ENCODE measurements around the gene DIAPH2.

The DIAPH2 gene

GRCh38 chrX:97211070-97211469, 526.4 kb downstream of the DIAPH2 start:
- DNase-seq: no peak

DNA sequence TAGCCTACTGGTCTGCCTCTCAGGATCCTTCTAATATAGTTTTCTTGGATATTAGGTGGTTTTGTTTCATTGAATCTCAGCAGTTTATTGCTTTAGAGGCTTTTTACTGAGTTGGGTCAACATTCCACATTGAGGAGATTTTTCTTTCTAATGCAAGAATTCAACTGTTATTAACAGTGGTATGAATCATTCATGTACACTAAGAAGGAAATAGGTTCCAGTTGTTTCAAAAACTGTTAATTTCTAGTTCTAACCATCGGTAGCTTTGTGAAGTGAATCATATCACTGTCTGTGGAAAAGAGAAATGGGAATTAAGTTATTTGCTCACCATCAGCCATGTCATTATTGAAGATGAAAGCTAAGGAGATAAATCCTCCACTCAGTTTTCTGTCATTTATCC, 530.5 kb downstream of the DIAPH2 start:
- DNase-seq: no peak

DNA sequence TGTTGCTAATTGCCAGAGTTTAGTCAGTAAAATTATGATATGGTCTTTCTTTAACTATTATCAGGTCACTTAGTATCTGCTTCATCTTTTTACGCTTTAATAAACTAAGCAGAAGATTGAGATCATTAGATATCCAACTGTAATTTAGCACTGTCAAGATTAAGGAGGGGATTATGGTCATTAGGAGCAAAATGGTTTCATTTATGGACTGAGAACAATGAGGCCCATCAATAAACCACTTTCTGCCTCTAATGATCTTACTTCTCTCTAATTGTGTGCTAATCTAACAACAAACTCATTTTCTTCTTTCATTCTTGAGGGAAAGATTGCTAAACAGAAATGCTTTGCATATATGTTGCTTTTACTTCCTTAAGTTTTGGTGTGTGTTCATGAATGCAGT, 539.5 kb downstream of the DIAPH2 start:
- no peak for DNase-seq

DNA sequence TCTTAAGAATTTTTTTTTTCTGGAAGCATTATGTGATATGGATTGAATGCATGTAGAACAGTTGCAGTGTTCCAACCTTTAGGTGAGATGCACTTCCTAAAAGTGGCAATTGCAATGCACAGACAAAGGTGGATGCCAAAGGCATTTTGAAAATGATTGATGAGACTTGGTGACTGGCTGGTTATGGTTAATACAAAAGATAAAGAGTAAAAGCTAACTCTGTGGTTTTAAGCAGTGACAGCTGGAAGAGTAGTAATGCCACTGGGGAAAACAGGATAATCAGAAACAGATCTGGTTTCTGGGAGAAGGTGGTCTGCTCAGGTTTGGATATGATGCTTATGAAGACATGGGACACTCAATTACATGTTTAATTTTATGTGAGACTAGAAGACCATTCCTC, 544.7 kb downstream of the DIAPH2 start:
- no peak for DNase-seq

DNA sequence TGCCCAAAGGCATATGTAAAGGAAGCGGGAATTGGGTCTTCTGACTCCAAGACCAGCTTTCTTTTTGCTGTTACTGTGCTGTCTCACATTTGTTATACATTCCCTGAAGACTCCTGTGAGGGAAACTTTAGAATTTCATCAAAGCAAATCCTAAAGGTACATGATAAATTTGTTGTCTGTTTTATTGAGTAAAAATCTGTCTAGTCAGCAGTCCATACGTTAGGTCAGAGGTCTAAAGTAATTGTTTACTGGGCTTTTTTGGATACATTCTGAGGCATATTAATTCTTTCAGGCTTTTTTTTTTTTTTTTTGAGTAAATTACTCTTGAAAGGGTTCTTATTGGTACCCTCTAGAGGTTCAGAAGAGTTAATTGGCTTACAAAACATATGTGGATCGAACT, 546.3 kb downstream of the DIAPH2 start:
- DNase-seq: no peak

- no peak for DNase-seq
Observed at GRCh38 chrX:97234471-97235081, 549.9 kb downstream of the DIAPH2 start.

DNA sequence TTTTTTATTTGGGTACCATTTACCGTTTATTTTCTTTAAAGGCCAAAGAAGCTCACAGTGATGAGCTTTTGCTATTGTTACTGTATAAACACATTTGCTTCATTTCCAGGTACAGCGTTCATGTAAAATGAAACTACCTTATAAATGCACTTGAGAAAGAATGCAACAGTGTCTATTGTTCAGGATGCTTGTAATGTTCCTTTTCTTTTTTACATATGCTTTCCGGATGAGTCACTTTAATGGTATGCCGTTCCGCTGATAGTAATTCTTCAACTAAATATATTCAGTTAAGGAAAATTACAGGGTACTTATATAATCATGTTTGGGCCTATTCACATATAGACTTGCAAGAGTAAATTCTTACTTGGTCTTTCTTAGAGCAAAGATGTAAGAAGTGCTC, 554.0 kb downstream of the DIAPH2 start:
- no peak for DNase-seq

GRCh38 chrX:97252111-97252510, 567.5 kb downstream of the DIAPH2 start:
- DNase-seq: no peak

GRCh38 chrX:97260679-97261078, 576.0 kb downstream of the DIAPH2 start:
- DNase-seq: no peak

DNA sequence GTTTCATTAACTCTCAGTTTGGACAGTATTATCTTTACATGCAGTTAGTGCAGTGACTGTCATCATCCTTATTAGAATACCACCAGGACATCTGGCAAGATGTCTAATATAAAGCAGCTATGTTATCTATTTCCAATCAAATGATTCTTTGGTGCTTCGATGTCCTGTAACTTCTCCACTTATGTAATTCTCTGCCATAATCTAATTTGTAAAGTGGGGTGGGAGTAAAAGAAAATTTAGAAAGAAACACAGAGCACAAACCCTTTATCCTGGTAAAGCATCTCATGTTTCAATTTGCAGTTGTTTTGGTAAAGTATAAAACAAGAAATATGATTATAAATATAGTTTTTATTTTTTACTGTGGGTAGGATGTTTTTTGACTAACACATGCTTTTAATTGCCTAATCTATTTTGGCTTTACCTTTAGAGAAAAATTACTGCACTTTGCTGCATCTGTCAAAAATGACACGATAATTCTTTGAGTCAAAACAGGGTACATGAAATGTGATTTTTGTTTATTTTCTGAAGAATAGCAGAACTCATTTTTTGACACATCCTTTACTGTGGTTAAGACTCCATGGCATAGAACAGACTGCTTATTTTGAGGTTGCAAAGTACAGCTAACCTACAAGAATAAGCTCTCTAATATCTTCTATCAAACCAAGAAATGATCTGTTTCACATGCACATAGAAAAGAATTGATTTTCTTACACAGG, 581.9 kb downstream of the DIAPH2 start:
- no peak for DNase-seq

DNA sequence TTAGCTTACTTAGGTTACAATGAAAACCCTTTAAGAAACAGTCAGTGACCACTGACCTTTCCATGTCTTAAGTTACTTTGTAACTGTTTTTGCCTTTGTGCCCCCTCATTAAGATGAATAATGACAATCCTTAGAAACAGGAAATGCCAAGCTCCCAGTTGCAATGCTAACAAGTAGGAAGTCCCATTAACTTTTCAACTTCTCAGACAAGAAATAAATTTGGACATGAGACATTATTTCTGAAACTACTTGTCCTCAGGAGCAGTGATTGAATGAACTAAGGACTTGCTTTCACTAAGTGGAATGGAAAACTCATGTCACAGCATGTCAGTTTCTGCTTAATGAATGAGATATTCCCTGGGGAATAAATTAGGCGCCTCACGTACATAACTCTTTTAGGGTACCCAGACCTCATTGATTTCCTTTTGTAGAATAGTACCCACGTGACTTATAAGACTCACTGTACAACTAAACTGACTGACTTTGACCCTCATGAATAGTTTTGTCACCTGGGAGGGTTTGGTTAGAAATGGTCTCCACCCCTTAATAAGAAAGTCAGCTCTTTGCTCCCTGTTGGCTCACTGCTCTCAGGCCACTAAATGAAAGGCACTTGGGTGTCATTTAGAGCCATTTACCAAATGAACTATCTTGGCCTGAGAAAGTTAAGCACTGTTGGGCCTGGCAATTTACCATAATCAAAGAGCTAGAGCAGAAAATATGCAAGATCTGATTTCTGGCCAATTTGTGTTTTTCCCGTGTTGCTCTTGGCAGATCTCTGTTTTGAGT, 582.9 kb downstream of the DIAPH2 start:
- DNase-seq: no peak

DNA sequence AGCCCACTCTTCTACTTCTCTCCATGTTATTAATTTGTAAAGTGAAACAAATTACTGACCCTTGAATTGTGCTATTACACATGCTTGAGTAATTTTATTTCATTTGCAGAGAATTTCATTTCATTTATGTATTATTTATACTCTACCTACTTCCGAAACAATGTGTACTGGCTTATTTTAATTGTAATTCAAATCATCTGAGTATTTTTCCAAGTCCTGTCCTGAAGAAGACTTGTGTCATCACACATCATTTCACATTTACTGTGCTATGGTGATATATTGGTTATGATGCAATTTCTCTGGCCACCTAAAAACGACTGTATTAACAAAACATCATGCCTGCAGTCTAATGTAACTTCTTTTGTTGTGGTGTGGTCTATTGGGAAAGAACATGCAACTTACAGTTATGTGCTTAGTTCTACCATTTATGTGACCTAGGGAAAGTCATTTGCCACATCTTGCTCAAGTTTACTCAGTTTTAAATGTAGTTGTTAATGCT, 583.6 kb downstream of the DIAPH2 start:
- DNase-seq: no peak

- DNase-seq: no peak
Observed at GRCh38 chrX:97284531-97284930, 599.9 kb downstream of the DIAPH2 start.

- DNase-seq: no peak
Observed at GRCh38 chrX:97290199-97290598, 605.6 kb downstream of the DIAPH2 start.

- DNase-seq: no peak
Observed at GRCh38 chrX:97294041-97294440, 609.4 kb downstream of the DIAPH2 start.

DNA sequence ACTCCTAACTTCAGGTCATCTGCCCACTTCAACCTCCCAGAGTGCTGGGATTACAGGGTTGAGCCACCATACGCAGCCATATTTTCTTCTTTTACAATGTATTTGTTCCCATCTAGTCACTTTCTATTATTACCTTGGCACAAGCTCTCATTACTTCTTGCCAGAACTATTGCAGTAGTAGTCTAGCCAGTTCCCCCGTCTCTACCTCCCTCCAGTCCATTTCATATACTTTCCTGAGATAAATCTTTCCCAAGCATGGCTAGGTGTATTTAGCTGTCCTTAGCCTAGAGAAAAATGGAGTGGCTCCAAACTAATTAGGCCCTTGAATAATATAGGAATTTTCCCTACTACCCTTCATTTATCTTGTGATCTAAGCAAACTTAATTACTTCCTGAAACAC, 611.3 kb downstream of the DIAPH2 start:
- DNase-seq: no peak

DNA sequence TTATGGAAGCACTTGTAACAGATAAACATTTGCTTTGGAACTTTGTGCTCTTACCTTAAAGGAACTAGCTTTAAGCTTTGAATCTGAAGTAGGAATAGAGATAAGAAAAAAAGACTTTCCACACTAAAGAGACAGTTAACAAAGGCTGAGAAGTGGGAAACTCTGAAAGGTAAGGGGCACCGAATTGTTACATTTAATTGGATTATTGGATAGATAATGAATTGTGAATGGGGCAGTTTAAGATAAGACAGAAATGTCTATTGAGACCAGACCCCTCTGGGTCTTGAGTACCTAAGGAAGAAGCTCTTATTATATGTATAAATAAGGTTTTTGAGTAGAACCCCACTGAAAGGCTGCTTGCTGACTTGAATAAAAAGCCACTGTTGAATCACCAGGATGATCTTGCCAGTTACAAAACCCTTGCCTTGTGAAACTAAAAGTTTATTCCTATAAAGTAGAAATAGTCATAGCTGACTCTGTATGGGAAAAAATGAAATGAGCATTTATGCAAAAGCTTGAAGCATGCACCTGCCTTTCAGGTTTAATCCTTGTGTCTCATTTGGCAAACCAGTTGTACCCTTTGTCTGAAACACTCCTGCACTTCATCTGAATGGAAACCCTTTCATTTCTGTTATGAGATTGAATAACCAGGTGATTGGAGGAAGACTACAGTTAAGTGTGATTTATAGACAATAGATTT, 622.3 kb downstream of the DIAPH2 start:
- no peak for DNase-seq

DNA sequence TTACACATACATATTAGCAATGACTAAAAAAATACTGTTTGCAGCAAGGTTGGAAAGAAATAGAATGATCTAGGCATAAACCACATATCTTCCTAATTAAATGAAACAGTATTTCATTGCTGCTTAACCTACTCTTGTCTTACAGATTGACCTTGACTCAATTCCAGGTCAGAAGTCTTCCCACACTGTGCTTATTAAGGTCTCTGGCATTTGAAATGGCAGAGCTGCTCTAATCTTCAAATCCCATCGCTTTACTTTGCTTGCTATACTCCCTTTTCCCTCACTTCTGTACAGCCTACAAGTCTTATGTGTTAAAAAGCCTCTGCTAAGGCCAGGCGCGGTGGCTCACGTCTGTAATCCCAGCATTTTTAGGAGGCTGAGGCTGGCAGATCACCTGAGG, 623.5 kb downstream of the DIAPH2 start:
- DNase-seq: no peak

GRCh38 chrX:97309487-97310116, 625.0 kb downstream of the DIAPH2 start:
- DNase-seq: no peak

GRCh38 chrX:97310373-97310772, 625.7 kb downstream of the DIAPH2 start:
- no peak for DNase-seq

- no peak for DNase-seq
Observed at GRCh38 chrX:97311066-97311778, 626.6 kb downstream of the DIAPH2 start.

DNA sequence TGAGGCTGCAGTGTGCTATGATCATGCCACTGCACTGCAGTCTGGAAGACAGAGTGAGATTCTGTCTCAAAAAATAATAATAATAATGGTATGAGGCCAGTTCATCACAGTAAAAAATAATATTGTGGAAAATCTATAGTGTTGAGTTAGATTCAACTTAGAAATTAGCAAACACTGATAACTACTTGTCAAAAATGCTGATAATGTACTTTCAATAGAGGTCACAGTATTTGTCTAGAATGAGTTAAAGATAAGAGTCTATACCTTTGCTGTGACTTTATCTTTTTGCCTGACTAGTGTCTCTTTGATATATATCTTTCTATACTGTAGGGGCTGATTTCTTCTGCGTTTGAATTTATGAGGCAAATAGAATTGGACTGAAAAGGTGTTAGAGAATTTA, 629.7 kb downstream of the DIAPH2 start:
- no peak for DNase-seq
